GM23338 (cell line): ENCODE measurements around the gene FAM171A1. TPM values are rescaled to one million over a fixed set of nuclear protein-coding genes. Genes with fewer than 3 reads are reported as not detected.

Experiments
- ATAC-seq: fragments of 200-7000 bp; cut with Tn5 transposase; 3 replicates; pipeline ENCODE4 v1.9.1; 2020
- DNase-seq: peaks from one replicate; pipeline ENCODE4 v3.0.0-alpha.2; 2015; ENCODE audit warnings: low spot score
- H2AFZ ChIP-seq: fragments of 200-600 bp; sonication (generic); 2 replicates; pipeline ENCODE4 v1.8.0; 2016; ENCODE audit warnings: antibody characterized with exemption, mild to moderate bottlenecking, moderate library complexity
- H3F3A ChIP-seq: fragments of 200-600 bp; sonication (generic); replicated peaks from 2 replicates; pipeline ENCODE4 v1.8.0; 2017; ENCODE audit warnings: antibody characterized with exemption, mixed run types, low read depth
- H3K27ac ChIP-seq: fragments of 200-600 bp; sonication (generic); 2 replicates; pipeline ENCODE4 v1.6.1; 2016; ENCODE audit warnings: low read depth
- H3K27me3 ChIP-seq: fragments of 200-600 bp; sonication (generic); 2 replicates; pipeline ENCODE4 v1.8.0; 2016; ENCODE audit warnings: mild to moderate bottlenecking, mixed run types, moderate library complexity; ENCODE audit not compliant: insufficient read depth
- H3K36me3 ChIP-seq: fragments of 200-600 bp; sonication (generic); 2 replicates; pipeline ENCODE4 v1.8.0; 2016; ENCODE audit warnings: mild to moderate bottlenecking; ENCODE audit not compliant: insufficient read depth
- H3K4me1 ChIP-seq: fragments of 200-600 bp; sonication (generic); 2 replicates; pipeline ENCODE4 v1.8.0; 2016; ENCODE audit warnings: mild to moderate bottlenecking, moderate library complexity; ENCODE audit not compliant: insufficient read depth
- H3K4me2 ChIP-seq: fragments of 200-600 bp; sonication (generic); 2 replicates; pipeline ENCODE4 v1.7.1; 2017; ENCODE audit warnings: mixed run types
- H3K4me3 ChIP-seq: fragments of 200-600 bp; sonication (generic); 2 replicates; pipeline ENCODE4 v1.6.1; 2016; ENCODE audit warnings: mixed run types
- H3K79me2 ChIP-seq: fragments of 200-600 bp; sonication (generic); replicated peaks from 2 replicates; pipeline ENCODE4 v1.8.0; 2017; ENCODE audit warnings: mild to moderate bottlenecking; ENCODE audit not compliant: insufficient read depth
- H3K9me2 ChIP-seq: fragments of 200-600 bp; sonication (generic); 2 replicates; pipeline ENCODE4 v1.8.0; 2017; ENCODE audit not compliant: insufficient read depth
- H4K20me1 ChIP-seq: fragments of 200-600 bp; sonication (generic); replicated peaks from 2 replicates; pipeline ENCODE4 v1.8.0; 2017; ENCODE audit warnings: mild to moderate bottlenecking; ENCODE audit not compliant: insufficient read depth
- H3K27ac Mint-ChIP-seq: 2 replicates; pipeline ENCODE4 v1.8.0; 2020; ENCODE audit warnings: inconsistent platforms, mild to moderate bottlenecking, moderate library complexity, mixed read lengths
- H3K27me3 Mint-ChIP-seq: 3 replicates; pipeline ENCODE4 v1.8.0; 2022; ENCODE audit warnings: low read depth, mild to moderate bottlenecking, moderate library complexity, mixed read lengths, inconsistent platforms; ENCODE audit not compliant: insufficient read depth, poor library complexity
- H3K36me3 Mint-ChIP-seq: 3 replicates; pipeline ENCODE4 v1.8.0; 2021; ENCODE audit warnings: low read depth, mild to moderate bottlenecking, inconsistent platforms, moderate library complexity, mixed read lengths
- H3K4me1 Mint-ChIP-seq: 3 replicates; pipeline ENCODE4 v1.8.0; 2020; ENCODE audit warnings: mild to moderate bottlenecking, inconsistent platforms, mixed read lengths
- H3K4me3 Mint-ChIP-seq: 3 replicates; pipeline ENCODE4 v1.8.0; 2021; ENCODE audit warnings: moderate library complexity, mild to moderate bottlenecking, inconsistent platforms, mixed read lengths
- H3K9me3 Mint-ChIP-seq: 3 replicates; pipeline ENCODE4 v1.8.0; 2020; ENCODE audit warnings: moderate library complexity, mild to moderate bottlenecking, inconsistent platforms, mixed read lengths
- CREB1 ChIP-seq: fragments of 250-450 bp; sonication (Bioruptor Pico); IDR thresholded peaks from 2 replicates; pipeline ENCODE4 v1.5.0; 2020; ENCODE audit warnings: low read depth, mild to moderate bottlenecking, moderate library complexity
- CTCF ChIP-seq, 2 experiments: fragments of 200-600 bp in 1 of 2; sonication (generic) in 1 of 2; conservative IDR thresholded peaks; 2 replicates each; pipeline versions ENCODE4 v1.5.1 to v1.6.1; 2016 to 2017; ENCODE audit warnings: antibody characterized with exemption in 2 of 2, low read depth in 2 of 2, mild to moderate bottlenecking in 2 of 2, moderate library complexity in 1 of 2
- ETS1 ChIP-seq: IDR thresholded peaks from 2 replicates; pipeline ENCODE4 v1.6.1; 2016; ENCODE audit warnings: antibody characterized with exemption
- EZH2 ChIP-seq: fragments of 200-600 bp; sonication (generic); IDR thresholded peaks from one replicate; pipeline ENCODE4 v1.8.0; 2017; ENCODE audit warnings: antibody characterized with exemption, mild to moderate bottlenecking, low read depth; ENCODE audit not compliant: unreplicated experiment
- EZH2phosphoT487 ChIP-seq: fragments of 200-600 bp; sonication (generic); IDR thresholded peaks from one replicate; pipeline ENCODE4 v1.8.1; 2018; ENCODE audit warnings: antibody characterized with exemption; ENCODE audit not compliant: unreplicated experiment
- JUNB ChIP-seq: IDR thresholded peaks from one replicate; pipeline ENCODE4 v1.6.1; 2016; ENCODE audit warnings: antibody characterized with exemption; ENCODE audit not compliant: unreplicated experiment
- NANOG ChIP-seq: IDR thresholded peaks from 2 replicates; pipeline ENCODE4 v1.6.1; 2016; ENCODE audit warnings: antibody characterized with exemption, borderline replicate concordance
- POLR2AphosphoS5 ChIP-seq: IDR thresholded peaks from 2 replicates; pipeline ENCODE4 v1.6.1; 2016; ENCODE audit warnings: antibody characterized with exemption, low read depth
- REST ChIP-seq: IDR thresholded peaks from one replicate; pipeline ENCODE4 v1.6.1; 2018; ENCODE audit warnings: antibody characterized with exemption; ENCODE audit not compliant: unreplicated experiment
- STAT1 ChIP-seq: IDR thresholded peaks from one replicate; pipeline ENCODE4 v1.6.1; 2016; ENCODE audit warnings: antibody characterized with exemption; ENCODE audit not compliant: unreplicated experiment
- ZNF114 ChIP-seq: fragments of 250-450 bp; sonication (Bioruptor Pico); IDR thresholded peaks from 2 replicates; pipeline ENCODE4 v1.5.0; 2020; ENCODE audit warnings: mild to moderate bottlenecking, moderate library complexity
- ZNF331 ChIP-seq: fragments of 250-450 bp; sonication (Bioruptor Pico); IDR thresholded peaks from 2 replicates; pipeline ENCODE4 v1.5.0; 2020; ENCODE audit warnings: low read depth, mild to moderate bottlenecking, moderate library complexity
- ZNF462 ChIP-seq: fragments of 250-450 bp; sonication (Bioruptor Pico); IDR thresholded peaks from 2 replicates; pipeline ENCODE4 v1.5.0; 2020; ENCODE audit warnings: mild to moderate bottlenecking, moderate library complexity
- polyA plus RNA-seq: library from polyadenylated mRNA; unstranded; fragments of >200 nt; fragmentation: Nextera tagmentation; extraction: Ambion mirVana; gene quantifications from 2 replicates; pipeline ENCODE4 v1.2.1, GENCODE V29; 2016
- total RNA-seq: library from RNA; depleted of rRNA; stranded (reverse); fragments of >200 nt; shearing (Covaris generic); gene quantifications from 2 replicates; pipeline ENCODE4 v1.2.3, GENCODE V29; 2014

Gene FAM171A1
- total and polyA plus RNA-seq, 2 experiments from 2014 or later: 11.3 to 32.2 TPM

- ATAC-seq: no peak
- no peak overlapping the region for H3K4me2 ChIP-seq
- no peak for TF ChIP-seq ZNF114 (CRISPR knock-in tag)
- TF ChIP-seq EZH2: no peak
- no peak for TF ChIP-seq ETS1
- TF ChIP-seq ZNF462: no peak
- TF ChIP-seq EZH2phosphoT487: no peak
- TF ChIP-seq CREB1: no peak
- TF ChIP-seq REST: no peak
- no peak for TF ChIP-seq CTCF (conservative IDR thresholded peaks at IDR 0.05; ENCODE audit: low read depth in 2 of 2)
- no peak for TF ChIP-seq ZNF331 (CRISPR knock-in tag)
- TF ChIP-seq STAT1: no peak
- no peak for TF ChIP-seq NANOG
- TF ChIP-seq POLR2AphosphoS5: no peak
- TF ChIP-seq JUNB: no peak
- H3K27me3 Mint-ChIP-seq: peaks cover 5% of the 10 kb centered on the region
- no peak overlapping the region for H3K27ac Mint-ChIP-seq
- H4K20me1 ChIP-seq: no peaks in the 10 kb centered on the region; the same call in 1 of the 2 replicates
- H3K36me3 Mint-ChIP-seq: peaks cover 18% of the 10 kb centered on the region; the same call in 2 of the 3 replicates
- no peaks in the 10 kb centered on the region for H3K4me1 Mint-ChIP-seq
- no peak overlapping the region for H3K27ac ChIP-seq
- H2AFZ ChIP-seq: no peak overlapping the region
- no peaks in the 10 kb centered on the region for H3F3A ChIP-seq
- H3K9me3 Mint-ChIP-seq: peaks cover 3% of the 10 kb centered on the region; the same call in 1 of the 3 replicates
- H3K4me3 Mint-ChIP-seq: no peak overlapping the region
- H3K9me2 ChIP-seq: no peaks in the 10 kb centered on the region
- H3K36me3 ChIP-seq: no peaks in the 10 kb centered on the region
- no peak for DNase-seq
- no peaks in the 10 kb centered on the region for H3K27me3 ChIP-seq
- H3K4me1 ChIP-seq: no peaks in the 10 kb centered on the region
- no peaks in the 10 kb centered on the region for H3K79me2 ChIP-seq
- no peak overlapping the region for H3K4me3 ChIP-seq
Observed at GRCh38 chr10:15224948-15225347, 146.1 kb downstream of the FAM171A1 start.
